HuH-7 (cell line): ENCODE measurements around the gene RIPPLY3.

Experiments used
- DNase-seq: peaks from one replicate; pipeline ENCODE4 v3.0.0; 2011; ENCODE audit warnings: low spot score

RIPPLY3 gene

GRCh38 chr21:37006486-37007291 lies at the start of gene RIPPLY3:
TSS of gene RIPPLY3 (plus strand) at chr21:37006702. CDS start at chr21:37006773, 71 bp downstream.
- DNase-seq: no peak

- no peak for DNase-seq
Measured at GRCh38 chr21:36959020-36959835, 47.3 kb upstream of the RIPPLY3 start.

- no peak for DNase-seq
Measured at GRCh38 chr21:36960676-36961284, 45.7 kb upstream of the RIPPLY3 start.

DNA sequence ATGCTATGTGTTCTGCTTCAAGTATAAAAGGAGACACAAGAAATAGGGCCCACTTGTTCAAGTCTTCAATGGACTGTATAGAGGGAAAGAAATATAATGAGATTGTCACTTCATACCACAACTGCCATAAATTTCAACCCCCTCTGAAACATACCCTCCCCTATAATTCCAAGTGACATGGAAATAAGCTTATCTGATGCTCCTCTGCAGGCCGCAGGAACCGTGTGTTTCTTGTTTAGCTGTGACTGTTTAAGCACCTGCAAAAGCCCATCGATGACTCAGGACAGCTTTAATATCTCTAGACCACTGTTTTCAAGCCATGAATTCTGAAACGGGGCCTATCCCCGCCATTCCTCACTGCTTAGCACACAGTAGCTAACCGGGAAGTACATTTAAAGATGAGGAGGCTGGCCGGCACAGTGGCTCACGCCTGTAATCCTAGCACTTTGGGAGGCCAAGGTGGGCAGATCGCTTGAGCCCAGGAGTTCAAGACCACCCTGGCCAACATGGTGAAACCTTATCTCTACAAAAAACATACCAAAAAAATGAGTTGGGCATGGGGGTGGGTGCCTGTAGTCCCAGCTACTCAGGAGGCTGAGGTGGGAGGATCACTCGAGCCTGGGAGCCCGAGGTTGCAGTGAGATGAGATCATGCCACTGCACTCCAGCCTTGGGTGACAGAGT lies 44.3 kb upstream of the RIPPLY3 start:
- DNase-seq: no peak

DNA sequence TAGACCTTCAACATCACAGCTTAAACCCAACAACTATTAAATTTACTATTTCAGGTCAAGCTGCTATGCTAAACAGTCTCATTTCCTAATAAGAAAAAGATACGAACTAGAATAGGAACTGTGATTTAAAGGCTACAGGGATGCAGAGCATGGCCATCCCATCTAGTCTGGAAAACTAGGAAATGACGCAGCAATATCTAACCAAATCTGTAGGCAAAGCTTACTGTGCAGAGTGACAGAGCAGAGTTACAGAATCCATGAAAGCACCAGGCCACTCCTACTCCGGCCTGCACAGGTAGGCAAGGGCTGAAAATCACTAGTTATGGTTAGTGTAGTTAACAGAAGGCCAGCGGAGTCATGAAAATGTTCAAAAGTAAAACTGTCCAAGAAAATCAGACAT lies 42.1 kb upstream of the RIPPLY3 start:
- DNase-seq: no peak

DNA sequence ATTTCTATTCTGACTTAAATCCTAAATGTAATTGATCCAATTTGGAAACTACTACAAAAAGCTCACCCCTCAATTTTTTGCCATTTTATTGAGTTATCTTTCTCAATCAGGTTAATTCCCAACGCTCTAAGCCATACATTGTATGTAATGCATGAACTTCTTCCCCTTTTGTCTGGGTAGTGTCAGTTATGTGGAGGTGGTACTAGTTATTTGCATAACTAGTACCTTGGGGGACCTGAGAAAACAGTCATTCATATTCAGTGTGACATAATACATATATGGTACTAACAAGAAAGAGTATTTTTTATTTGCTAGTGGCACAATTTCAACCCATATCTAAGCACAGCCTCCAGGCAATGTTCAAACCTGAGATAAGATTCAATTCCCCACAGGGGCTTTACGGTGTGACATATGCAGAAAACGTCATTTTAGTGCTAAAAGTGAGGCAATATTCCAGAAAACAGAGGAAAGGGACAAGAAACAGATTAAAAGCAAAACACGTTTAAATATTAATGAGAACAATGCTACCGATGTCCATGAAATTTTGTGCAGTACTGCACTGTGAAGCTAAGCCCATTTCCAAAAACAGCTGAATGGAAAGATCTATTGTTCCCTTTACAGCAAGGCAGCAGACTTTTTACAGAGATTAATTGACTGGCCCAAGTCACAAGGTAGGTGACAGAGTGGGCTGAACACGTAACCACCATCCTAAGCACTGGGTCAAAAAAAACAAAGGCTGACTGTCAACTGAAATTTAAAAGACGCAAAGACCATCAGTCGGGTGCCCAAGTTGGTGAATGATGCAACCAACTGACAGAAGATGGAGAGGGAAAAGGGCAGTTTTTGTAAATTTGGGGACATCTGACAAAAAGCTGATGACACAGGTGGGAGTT lies 41.4 kb upstream of the RIPPLY3 start:
- no peak for DNase-seq

GRCh38 chr21:36965720-36966065 lies 40.8 kb upstream of the RIPPLY3 start:
- no peak for DNase-seq

DNA sequence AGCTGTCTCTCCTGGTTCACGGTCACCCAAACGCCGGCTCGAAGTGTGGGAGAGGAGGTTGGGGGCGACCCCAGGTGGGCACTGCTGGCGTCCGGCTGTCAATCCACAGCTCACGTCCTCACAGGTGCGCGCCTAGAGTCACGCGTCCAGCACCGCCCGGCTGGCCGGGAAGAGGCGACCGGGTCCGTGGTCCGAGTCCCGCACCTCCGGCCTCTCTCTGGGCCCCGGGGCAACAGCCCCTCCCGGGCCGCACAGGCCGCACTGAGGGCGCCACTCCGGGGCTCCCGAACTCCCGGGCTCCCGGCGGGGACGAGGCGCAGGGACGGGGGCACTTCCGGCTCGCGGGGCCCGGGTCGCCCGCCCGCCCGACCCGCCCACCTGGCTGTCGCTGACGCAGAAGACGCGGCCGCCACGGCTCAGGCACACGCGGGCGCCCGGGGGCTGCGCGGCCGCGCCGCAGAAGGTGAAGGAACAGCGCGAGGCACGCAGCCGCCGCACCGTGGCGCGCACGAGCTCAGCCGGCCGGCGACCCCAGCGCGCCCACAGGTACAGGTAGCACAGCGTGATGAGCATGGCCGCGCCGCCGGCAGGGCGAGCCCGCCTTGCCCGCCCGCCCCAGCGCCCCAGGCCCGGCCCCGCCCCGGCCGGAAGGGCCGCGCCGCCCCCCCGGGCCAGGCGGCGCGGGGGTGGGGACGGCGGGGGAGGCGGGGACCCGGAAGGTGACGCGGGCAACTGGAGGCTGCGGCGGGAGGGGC lies 40.3 kb upstream of the RIPPLY3 start, which contains the start of gene HLCS:
Gene HLCS, minus strand, starts transcription at position 604 of the 755 bp plus-strand sequence. Its CDS starts 31 bp downstream, at position 573.
- peak; percentile 55 for DNase-seq

GRCh38 chr21:36966821-36967768 lies 39.4 kb upstream of the RIPPLY3 start:
- DNase-seq: no peak

- no peak for DNase-seq
Measured at GRCh38 chr21:36968414-36968813, 38.1 kb upstream of the RIPPLY3 start.

DNA sequence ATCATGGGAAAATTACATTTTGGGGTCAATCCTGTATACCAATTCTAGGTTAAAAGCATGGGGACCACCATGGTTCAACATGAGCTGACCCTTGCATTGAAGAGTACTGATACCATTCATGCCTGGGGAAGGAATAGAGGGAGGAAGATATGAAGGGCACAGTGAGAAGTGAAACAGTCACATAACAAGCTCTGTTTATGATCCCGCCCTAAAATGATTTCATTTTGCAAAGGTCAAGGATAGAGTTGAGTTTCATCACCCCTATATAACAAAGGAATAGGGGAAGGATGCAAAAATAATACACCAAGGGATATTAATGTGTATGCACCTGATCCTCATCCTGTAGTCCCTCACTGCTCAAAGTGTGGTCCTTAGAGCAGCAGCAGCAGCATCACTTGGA lies 37.5 kb upstream of the RIPPLY3 start:
- no peak for DNase-seq

GRCh38 chr21:36973986-36974850 lies 32.3 kb upstream of the RIPPLY3 start:
- DNase-seq: no peak

DNA sequence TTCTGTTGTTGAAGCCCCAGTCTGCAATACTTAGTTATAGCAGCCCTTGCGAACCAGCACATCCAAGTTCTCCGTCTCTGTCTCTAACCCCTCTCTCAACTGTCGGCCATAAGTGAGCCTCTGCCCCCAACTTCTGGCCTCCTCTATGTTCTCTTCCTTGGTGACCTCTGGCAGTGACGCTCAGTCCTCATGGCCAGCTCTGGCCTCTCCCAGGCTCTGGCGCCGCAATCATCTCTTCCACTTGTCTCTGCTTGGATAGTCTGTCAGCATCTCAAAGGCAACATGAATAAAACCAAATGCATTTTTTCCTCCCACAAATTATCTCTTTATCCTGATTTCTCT lies 31.7 kb upstream of the RIPPLY3 start:
- DNase-seq: no peak

- no peak for DNase-seq
Measured at GRCh38 chr21:36976228-36976861, 30.2 kb upstream of the RIPPLY3 start.

- peak; percentile 54 for DNase-seq
Measured at GRCh38 chr21:36976882-36977651, 29.4 kb upstream of the RIPPLY3 start.

- peak; percentile 39 for DNase-seq
Measured at GRCh38 chr21:36980280-36981048, 26.0 kb upstream of the RIPPLY3 start.
